Suprapubic skin (tissue), 3 donors: Measurements from ENCODE around the gene C1S.

ENCODE experiments used
- CTCF ChIP-seq, 2 donors: fragments of 200-600 bp in 1 of 2; fragments of 450-650 bp in 1 of 2; sonication (generic) in 1 of 2; IDR thresholded peaks; one replicate each; pipeline ENCODE4 v1.5.1; 2016 to 2019; ENCODE audit warnings: antibody characterized with exemption in 2 of 2, mild to moderate bottlenecking in 1 of 2, moderate library complexity in 1 of 2
- POLR2AphosphoS5 ChIP-seq, 3 donors: sonication (generic); formaldehyde crosslinking; IDR thresholded peaks; one replicate each; pipeline ENCODE4 v1.6.1; 2017; ENCODE audit warnings: antibody characterized with exemption in 3 of 3

GRCh38 chr12:7032990-7033389 lies 27.5 kb upstream of the C1S start:
- TF ChIP-seq CTCF (IDR thresholded peaks at IDR 0.05) = no peak
- no peak for TF ChIP-seq POLR2AphosphoS5 (IDR thresholded peaks at IDR 0.05)
